ENCODE results near the gene SLC49A4. TPM values are rescaled to one million over a fixed set of nuclear protein-coding genes. Genes with fewer than 3 reads are reported as not detected.

Gene SLC49A4
- total RNA-seq, 1 donor from 2014 or later, result 15.7 TPM

GRCh38 chr3:122920986-122921385, 126.1 kb downstream of the SLC49A4 start:
- peaks cover 11% of the 10 kb centered on the region for H3K27me3 ChIP-seq
- no peak for DNase-seq (ENCODE audit: extremely low spot score in 2 of 2)
- intact Hi-C loops (cut with DNase I), result no loop called here

GRCh38 chr3:122921791-122922651, 127.2 kb downstream of the SLC49A4 start:
- peaks cover 6% of the 10 kb centered on the region for H3K4me1 ChIP-seq
- H3K36me3 ChIP-seq, result no peaks in the 10 kb centered on the region
- TF ChIP-seq POLR2A (IDR thresholded peaks at IDR 0.05) (no peak), CTCF (IDR thresholded peaks at IDR 0.05) (no peak), POLR2AphosphoS5 (IDR thresholded peaks at IDR 0.05; ENCODE audit: insufficient read depth in 1 of 2, low read depth in 1 of 2) (no peak)
- no peaks in the 10 kb centered on the region for H3K9me3 ChIP-seq
- intact Hi-C loops (cut with DNase I), result no loop called here
- no peak overlapping the region for H3K27ac ChIP-seq
- peaks cover 11% of the 10 kb centered on the region for H3K27me3 ChIP-seq
- peak overlapping the region in 1 of 2 donors; percentile 8 for H3K4me3 ChIP-seq
- no peak for DNase-seq (ENCODE audit: extremely low spot score in 2 of 2)

More at GRCh38 chr3:122920986-122921385, 126.1 kb downstream of the SLC49A4 start:
- no peak for TF ChIP-seq POLR2AphosphoS5 (IDR thresholded peaks at IDR 0.05; ENCODE audit: insufficient read depth in 1 of 2, low read depth in 1 of 2)
- TF ChIP-seq POLR2A (IDR thresholded peaks at IDR 0.05), result no peak
- TF ChIP-seq CTCF (IDR thresholded peaks at IDR 0.05), result no peak
- no peaks in the 10 kb centered on the region for H3K36me3 ChIP-seq
- H3K9me3 ChIP-seq, result no peaks in the 10 kb centered on the region
- peaks cover 6% of the 10 kb centered on the region for H3K4me1 ChIP-seq
- H3K4me3 ChIP-seq, result no peak overlapping the region
- H3K27ac ChIP-seq, result no peak overlapping the region

GRCh38 chr3:122923611-122924010, 128.7 kb downstream of the SLC49A4 start:
- peaks cover 11% of the 10 kb centered on the region for H3K27me3 ChIP-seq
- no peaks in the 10 kb centered on the region for H3K9me3 ChIP-seq
- no peak overlapping the region for H3K4me3 ChIP-seq
- H3K4me1 ChIP-seq, result peaks cover 6% of the 10 kb centered on the region
- no peaks in the 10 kb centered on the region for H3K36me3 ChIP-seq
- intact Hi-C loops (cut with DNase I), result no loop called here
- no peak overlapping the region for H3K27ac ChIP-seq
- no peak for TF ChIP-seq CTCF (IDR thresholded peaks at IDR 0.05)
- no peak for TF ChIP-seq POLR2A (IDR thresholded peaks at IDR 0.05)
- TF ChIP-seq POLR2AphosphoS5 (IDR thresholded peaks at IDR 0.05; ENCODE audit: insufficient read depth in 1 of 2, low read depth in 1 of 2), result no peak
- DNase-seq (ENCODE audit: extremely low spot score in 2 of 2), result no peak

- Histone ChIP-seq H3K27me3 (peaks cover 11% of the 10 kb centered on the region), H3K36me3 (no peaks in the 10 kb centered on the region), H3K9me3 (no peaks in the 10 kb centered on the region), H3K27ac (no peak overlapping the region), H3K4me1 (peaks cover 6% of the 10 kb centered on the region), H3K4me3 (no peak overlapping the region)
- TF ChIP-seq POLR2AphosphoS5 (IDR thresholded peaks at IDR 0.05; ENCODE audit: insufficient read depth in 1 of 2, low read depth in 1 of 2) (no peak), POLR2A (IDR thresholded peaks at IDR 0.05) (no peak), CTCF (IDR thresholded peaks at IDR 0.05) (no peak)
- intact Hi-C loops (cut with DNase I), result no loop called here
- no peak for DNase-seq (ENCODE audit: extremely low spot score in 2 of 2)
Observed at GRCh38 chr3:122924056-122924455, 129.2 kb downstream of the SLC49A4 start.

GRCh38 chr3:122925756-122926155, 130.9 kb downstream of the SLC49A4 start:
- Histone ChIP-seq H3K4me1 (peaks cover 6% of the 10 kb centered on the region), H3K27ac (no peak overlapping the region), H3K27me3 (peaks cover 11% of the 10 kb centered on the region), H3K36me3 (no peaks in the 10 kb centered on the region), H3K9me3 (no peaks in the 10 kb centered on the region), H3K4me3 (no peak overlapping the region)
- DNase-seq (ENCODE audit: extremely low spot score in 2 of 2), result no peak
- no peak for TF ChIP-seq POLR2A (IDR thresholded peaks at IDR 0.05)
- TF ChIP-seq CTCF (IDR thresholded peaks at IDR 0.05), result no peak
- TF ChIP-seq POLR2AphosphoS5 (IDR thresholded peaks at IDR 0.05; ENCODE audit: insufficient read depth in 1 of 2, low read depth in 1 of 2), result no peak
- intact Hi-C loops (cut with DNase I), result no loop called here
